ENCODE measurements around the gene ALG12.

The ALG12 gene

GRCh38 chr22:49958366-49958921 is 40.2 kb upstream of the ALG12 start:
- no peak for DNase-seq (ENCODE audit: low read depth in 3 of 3)

DNA sequence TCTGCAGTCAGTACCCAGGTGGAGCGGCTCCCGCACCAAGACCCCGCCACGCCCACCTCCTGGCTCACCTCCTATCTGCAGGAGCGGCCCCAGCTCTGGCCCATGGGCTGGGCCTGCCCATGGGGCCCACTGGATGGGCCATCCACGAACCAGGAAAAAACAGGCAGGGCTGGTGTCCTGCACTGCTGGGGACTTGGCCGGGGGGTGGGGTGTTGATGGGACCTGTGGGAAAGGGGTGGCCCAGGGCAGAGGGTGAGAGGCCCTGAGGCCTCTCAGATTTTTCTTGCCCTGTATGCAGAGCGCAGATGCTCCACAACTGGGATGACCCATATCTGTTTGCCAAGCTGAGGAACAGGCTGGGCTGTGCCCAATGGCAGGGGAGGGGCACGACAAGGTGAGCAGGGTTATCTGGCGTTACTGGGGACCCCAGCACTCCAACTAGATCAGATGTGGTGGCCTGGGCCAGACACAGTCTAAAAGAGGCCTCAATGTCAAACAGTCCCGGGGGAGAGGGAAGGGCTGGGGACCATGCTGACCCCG is 39.7 kb upstream of the ALG12 start:
- no peak for DNase-seq (ENCODE audit: low read depth in 3 of 3)

DNA sequence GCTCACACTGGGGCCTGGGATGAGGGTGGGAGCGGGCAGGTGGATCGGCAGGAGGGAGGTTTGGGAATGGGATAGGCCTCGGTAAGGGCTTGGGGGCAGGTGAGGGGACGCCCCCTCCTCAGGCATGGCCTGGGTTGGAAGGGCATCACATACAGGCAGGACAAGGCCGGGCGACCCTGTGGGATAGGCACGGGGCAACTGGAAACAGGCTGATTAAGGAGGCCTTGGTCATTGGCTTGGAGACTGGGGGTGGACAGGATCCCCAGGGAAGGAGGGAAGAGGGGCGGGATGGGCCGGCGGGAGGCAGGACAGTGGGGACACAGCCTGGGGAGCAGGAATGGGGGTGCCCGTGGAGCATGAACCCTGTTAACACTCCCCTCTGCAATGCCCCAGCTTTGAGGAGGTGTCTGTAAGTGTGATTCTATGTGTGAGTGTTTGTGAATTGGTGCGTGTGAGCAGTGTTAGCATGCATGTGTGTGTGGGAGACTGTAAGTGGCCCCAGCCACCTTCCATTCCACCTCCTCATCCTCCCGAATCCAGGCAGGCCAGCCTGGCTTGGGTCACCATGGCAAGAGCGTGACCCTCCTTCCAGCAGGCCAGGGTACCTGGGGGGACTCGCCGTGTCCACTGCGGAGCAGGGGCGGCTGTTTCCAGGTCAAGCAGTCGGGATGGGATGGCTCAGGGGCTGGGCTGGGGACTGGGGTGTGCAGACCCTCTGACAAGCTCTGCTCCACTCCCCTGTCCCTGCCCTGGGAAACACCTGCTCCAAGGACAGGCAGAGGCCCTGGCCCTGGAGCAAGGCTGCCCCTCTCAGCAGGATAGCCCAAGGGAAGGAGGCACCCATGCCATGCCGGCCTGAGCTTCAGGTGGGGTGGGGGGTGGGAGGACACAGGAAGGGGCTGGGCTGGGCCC is 38.9 kb upstream of the ALG12 start:
- DNase-seq (ENCODE audit: low read depth in 3 of 3): no peak

GRCh38 chr22:49956418-49956770 is 38.2 kb upstream of the ALG12 start:
- no peak for DNase-seq (ENCODE audit: low read depth in 3 of 3)

DNA sequence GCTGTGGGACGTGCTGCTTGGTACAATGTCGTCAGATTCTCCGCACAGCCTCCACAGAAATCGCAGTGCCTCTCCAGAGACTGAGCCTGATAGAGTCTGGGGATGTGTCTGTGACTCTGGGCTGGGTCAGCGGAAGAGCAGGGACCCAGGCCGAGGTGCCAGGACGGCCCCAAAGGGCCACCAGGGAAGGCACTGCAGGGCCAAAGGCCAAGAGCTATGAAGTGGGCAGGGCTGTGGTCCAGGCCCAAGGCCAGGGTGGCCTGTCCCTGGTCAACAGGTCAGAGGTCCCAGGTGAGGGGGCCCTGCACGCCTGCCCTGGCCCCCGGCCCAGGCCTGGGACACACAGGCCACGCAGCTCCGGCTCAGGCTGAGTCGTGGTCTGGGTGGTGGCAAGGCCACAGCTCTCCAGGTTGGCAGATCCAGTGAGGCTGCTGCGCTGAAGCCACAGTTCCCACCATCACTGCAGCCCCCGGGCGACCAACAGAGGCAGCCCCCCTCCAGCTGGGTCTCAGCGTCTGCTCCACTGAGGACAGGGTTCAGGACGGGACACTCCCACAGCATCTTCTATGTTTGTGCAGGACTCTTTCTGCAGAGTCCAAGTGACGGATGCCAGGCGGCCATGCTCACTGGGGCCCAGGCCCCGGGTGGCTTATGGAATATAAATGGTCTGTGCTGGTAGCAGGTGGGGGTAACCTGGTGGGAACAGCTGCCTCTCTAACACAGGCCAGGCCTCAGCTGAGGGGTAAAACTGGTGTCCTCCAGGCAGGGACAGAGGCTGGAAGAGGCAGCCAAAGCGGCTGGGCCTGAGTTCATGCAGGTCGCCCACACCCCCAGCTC is 37.6 kb upstream of the ALG12 start:
- no peak for DNase-seq (ENCODE audit: low read depth in 3 of 3)

GRCh38 chr22:49954991-49955580 is 36.8 kb upstream of the ALG12 start:
- DNase-seq (ENCODE audit: low read depth in 3 of 3): no peak

DNA sequence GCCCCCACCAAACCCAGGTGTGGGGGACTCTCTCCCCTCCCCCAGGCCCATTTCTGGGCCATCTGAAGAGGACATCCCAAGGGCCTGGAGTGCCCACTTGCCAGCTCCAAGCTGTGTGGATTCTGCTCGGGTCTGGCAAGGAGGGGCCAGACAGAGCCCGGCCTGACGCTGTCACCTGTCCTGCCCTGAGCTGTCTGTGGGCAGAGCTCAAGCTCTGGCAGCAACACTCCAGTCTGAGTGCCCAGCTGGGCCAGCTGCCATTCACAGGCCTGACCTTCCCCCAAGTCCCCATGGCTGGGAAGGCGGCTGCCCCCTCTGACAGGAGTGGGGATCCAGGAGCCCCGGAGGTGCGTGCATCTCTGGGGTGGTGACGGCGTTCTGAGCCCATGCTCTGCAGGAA is 36.1 kb upstream of the ALG12 start:
- no peak for DNase-seq (ENCODE audit: low read depth in 3 of 3)

- DNase-seq (ENCODE audit: low read depth in 3 of 3): no peak
These were observed 35.6 kb upstream of the ALG12 start for GRCh38 chr22:49953680-49954344.

DNA sequence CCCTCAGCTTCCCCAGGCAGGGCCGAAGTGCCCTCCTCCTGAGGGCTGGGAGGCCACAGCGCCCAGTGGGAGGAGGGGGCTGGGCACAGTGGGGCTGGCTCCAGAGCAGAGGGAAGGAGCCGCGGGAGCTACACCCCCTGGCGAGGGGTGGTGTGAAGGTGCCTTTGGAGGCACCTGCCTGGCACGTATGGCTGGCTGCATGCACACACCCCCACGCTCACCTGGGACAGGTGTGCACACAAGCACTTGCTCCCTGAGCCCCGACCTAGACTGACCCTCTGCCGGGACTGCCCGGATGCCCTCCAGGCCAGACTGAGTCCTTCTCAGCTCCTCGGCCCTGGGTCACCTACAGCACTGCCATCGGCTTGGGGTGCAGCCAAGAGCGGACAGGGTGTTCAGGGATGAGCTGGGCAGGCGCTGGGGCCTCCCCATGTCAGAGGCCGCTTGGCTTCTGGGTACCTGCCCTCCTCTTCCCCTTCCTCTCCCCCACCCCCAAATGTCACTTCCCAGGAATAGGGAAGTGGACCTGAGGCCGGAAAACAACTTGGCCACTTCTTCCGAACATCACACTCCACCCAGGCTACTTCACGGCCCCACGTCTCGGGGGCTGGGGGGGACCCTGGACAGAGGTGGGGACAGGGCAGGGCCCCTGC is 34.9 kb upstream of the ALG12 start:
- DNase-seq (ENCODE audit: low read depth in 3 of 3): no peak

- DNase-seq (ENCODE audit: low read depth in 3 of 3): no peak
These were observed 34.0 kb upstream of the ALG12 start for GRCh38 chr22:49951986-49952896.

DNA sequence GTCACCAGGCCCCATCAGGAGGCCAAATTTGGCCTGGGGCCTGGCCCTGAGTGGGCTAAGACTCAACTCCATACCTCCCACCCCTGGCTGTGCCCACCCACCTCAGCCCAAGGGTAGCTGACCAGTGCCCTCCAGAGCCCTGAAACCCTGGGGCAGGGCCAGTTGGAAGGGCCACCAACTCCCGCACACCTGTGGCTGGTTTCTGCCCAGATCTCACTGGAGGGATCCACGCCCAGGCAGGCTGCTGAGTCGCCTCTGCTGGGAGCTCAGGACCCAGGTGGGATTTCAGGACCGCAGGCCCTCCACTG is 33.4 kb upstream of the ALG12 start:
- DNase-seq (ENCODE audit: low read depth in 3 of 3): no peak

DNA sequence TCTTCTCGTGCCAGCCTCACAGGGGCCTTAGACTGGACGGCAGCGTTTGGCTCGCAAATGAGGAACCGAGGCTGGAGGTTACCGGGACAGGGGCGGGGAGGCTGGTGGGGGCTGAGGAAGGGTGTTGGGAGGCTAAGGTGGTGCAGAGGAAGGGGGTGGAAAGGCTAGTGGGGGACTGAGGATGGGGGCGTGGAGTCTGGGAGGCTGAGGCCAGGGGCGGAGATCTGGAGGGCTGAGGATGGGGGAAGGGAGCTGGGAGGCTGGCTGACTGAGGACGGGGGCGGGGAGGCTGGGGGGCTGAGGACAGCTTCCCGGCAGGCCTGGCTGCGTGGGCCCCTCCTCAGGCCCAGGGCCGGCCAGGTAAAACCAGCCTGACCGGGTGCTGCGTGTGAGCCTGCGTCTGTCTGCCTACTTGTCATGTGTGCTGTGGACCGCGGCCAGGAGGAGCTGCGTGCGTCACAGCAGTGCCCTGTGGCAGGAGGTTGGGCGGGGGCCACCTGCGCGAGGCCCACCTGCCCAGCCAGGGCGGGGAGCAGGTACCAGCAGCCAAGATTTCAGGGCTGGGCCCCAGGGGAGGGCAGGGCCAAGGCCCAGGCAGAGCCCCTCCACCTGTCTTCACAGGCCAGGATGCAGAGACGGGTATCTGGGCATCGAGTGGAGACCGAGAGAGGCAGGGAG is 32.9 kb upstream of the ALG12 start:
- peak in 1 of 3 donors; percentile 83 for DNase-seq (ENCODE audit: low read depth in 3 of 3)

DNA sequence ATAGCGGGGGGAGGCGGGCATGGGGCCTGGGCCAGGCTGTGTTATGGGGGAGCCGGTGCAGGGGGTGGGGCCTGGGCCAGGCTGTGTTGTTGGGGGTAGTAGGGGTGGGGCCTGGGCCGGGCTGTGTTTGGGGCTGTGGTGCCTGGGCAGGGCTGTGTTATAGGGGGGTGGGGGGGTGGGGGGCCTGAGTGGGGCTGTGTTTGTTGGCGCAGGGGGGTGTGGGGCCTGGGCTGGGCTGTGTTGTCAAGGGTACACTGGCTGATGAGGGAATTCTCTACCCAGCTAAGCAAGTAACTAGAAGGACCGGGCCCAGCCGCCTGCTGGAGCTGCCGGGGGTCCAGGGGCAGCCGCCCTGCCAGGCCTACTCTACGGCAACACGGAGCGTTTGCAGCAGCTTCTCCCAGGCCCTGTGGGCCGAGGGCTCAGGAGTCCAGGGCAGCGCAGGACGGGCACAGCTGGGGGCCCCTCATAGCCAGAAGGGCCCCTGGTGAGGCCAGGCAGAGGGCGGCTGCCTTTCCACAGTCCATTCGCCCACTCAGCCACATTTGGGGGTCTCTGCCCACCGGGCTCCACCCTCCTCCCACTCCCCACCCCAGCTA is 32.3 kb upstream of the ALG12 start:
- DNase-seq (ENCODE audit: low read depth in 3 of 3): no peak

GRCh38 chr22:49949914-49950292 is 31.7 kb upstream of the ALG12 start:
- no peak for DNase-seq (ENCODE audit: low read depth in 3 of 3)

DNA sequence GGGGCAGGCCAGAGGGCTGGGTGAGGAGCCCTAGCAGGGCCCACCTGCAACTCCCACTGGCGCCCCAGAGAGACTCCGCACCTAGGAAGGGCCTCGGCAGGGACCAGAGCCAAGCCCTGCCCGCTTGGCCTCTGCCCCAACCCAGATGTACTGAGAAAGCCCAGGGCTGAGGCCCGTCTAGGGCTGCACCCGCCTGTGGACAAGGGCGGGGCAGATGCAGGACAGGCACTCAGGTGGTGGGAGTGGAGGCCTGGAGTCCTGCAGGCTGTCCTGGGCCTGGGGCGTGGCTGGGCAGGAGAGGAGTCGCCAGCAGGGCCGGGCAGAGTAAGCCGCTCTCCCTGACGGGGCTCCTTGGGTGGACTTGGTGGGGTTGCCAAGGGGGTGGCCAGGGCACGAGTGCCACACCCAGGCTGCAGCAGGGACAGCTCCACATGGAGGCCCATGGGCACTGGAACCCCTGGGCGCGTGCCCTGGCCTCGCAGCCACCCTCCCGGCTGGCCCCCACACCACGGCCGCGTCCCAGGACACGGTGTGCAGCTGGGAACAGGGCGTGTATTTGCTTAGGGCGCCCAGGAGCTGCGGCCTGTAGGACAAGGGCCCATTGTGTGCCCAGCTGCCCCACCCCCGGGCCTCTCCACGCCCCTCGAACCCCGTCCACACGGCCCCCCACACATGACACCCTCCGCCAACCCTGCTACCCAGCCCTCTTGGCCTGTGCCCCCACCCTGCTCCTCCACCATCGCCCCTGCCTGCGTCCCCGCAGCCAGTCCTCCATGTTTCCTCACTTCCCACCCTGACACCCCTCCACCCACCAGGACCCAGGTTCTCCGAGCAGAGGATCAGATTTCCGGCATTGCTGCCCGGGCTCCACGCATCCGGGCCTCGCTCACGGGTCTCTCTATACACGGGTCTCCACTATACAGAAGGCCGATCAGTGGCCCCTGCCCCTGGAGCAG is 31.0 kb upstream of the ALG12 start:
- DNase-seq (ENCODE audit: low read depth in 3 of 3): no peak

DNA sequence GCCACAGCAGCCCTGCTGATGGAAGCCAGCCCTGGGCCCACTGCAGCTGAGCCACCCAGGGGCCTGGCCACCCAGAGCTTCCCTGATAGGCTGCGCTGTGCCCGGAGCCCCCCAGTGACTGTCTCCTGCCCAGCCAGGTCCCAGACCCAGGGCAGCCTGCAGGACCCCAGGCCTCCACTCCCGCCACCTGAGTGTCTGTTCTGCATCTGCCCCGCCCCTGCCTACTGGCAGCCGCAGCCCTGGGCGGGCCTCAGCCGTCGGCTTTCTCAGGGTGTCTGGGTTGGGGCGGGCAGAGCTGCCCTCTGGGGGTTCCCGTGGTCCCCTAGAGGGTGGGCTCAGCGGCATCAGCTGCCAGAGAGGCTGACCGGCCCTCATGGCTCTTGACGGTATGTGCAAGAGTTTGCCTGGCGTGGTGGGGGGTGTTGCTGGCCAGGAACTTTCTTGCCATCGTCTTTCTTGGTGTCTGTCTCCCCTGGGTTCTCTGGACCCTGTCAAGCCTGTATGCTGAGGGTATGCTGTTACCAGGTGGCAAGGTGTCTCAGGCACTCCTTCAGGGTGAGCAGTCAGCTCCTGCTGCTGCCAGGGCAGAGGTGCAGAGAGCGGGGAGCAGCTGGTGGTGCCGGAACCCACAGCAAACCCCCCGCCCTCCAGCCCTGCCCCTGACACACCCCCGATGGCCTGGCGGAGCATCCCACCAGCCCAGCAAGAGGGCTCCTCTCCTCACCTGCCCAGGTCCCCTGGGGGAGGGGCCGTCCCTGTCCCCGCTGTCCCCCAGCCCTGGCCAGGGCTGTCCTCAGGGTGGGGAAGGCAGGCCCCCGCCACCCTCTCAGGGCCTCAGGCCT is 30.1 kb upstream of the ALG12 start:
- no peak for DNase-seq (ENCODE audit: low read depth in 3 of 3)

DNA sequence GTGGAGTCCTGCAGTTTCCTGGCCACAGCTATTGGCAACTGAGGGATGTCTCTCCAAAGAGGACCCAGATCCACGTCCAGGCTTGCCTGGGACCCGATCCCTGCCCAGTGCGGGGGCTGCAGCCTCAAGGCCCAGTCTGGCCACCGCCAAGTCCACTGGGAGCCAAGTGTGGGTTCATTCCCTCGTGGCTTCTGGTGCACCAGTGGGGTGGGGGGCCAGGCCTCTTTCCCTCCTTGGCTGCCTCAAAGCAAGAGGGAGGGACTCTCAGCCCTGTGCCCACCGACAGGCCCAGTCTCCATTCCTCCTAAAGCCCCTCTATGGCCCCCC is 29.0 kb upstream of the ALG12 start:
- no peak for DNase-seq (ENCODE audit: low read depth in 3 of 3)
